ENCODE results near the gene PIEZO2. TPM values are rescaled to one million over a fixed set of nuclear protein-coding genes. Genes with fewer than 3 reads are reported as not detected.

PIEZO2 gene
- total and polyA plus RNA-seq, 12 donors, result 0.07 to 1.4 (median 0.25) TPM; not detected in 1

GRCh38 chr18:11105463-11105862, 43.9 kb downstream of the PIEZO2 start:
- DNase-seq, result no peak
- intact Hi-C loops (cut with DNase I), result no loop called here
- Histone ChIP-seq H3K27ac (no peak overlapping the region), H3K4me1 (no peaks in the 10 kb centered on the region), H3K4me3 (no peak overlapping the region), H3K36me3 (no peaks in the 10 kb centered on the region), H3K9me3 (no peaks in the 10 kb centered on the region), H3K27me3 (peaks cover 0 to 10% (median 0%) of the 10 kb centered on the region in 7 donors)
- no peak for TF ChIP-seq CTCF (IDR thresholded peaks at IDR 0.05)
- ATAC-seq, result no peak
- WGBS, 2 donors, result 75 to 78% methylated on average over 6 of the region's 6 CpGs

- 72 to 76% methylated on average over 5 of the region's 5 CpGs for WGBS, 2 donors
- intact Hi-C loops (cut with DNase I), result no loop called here
- no peak for TF ChIP-seq CTCF (IDR thresholded peaks at IDR 0.05)
These were observed 45.1 kb downstream of the PIEZO2 start for GRCh38 chr18:11104307-11104706.

GRCh38 chr18:11096839-11097750, 52.3 kb downstream of the PIEZO2 start:
- Histone ChIP-seq H3K4me3 (no peak overlapping the region), H3K36me3 (no peaks in the 10 kb centered on the region), H3K27me3 (no peaks in the 10 kb centered on the region), H3K4me1 (peaks cover 0 to 16% (median 4%) of the 10 kb centered on the region in 9 donors), H3K27ac (no peak overlapping the region), H3K9me3 (no peaks in the 10 kb centered on the region)
- intact Hi-C loops (cut with DNase I), result loop anchor here in 1 of 10 donors (10.0 kb wide), 1 partner anchor 48 kb away; the partner anchor contains the start of gene PIEZO2
- TF ChIP-seq CTCF (IDR thresholded peaks at IDR 0.05), result no peak
- ATAC-seq (no peak), DNase-seq (no peak)
- 58 to 59% methylated on average over 10 of the region's 10 CpGs for WGBS, 2 donors

More at GRCh38 chr18:11104307-11104706, 45.1 kb downstream of the PIEZO2 start:
- ATAC-seq (no peak), DNase-seq (no peak)
- H3K27me3 ChIP-seq, result peaks cover 0 to 10% (median 0%) of the 10 kb centered on the region in 7 donors
- H3K36me3 ChIP-seq, result no peaks in the 10 kb centered on the region
- H3K27ac ChIP-seq, result no peak overlapping the region
- H3K9me3 ChIP-seq, result no peaks in the 10 kb centered on the region
- no peak overlapping the region for H3K4me3 ChIP-seq
- no peaks in the 10 kb centered on the region for H3K4me1 ChIP-seq

GRCh38 chr18:11096411-11096810, 53.0 kb downstream of the PIEZO2 start:
- intact Hi-C loops (cut with DNase I), result loop anchor here in 1 of 10 donors (10.0 kb wide), 1 partner anchor 48 kb away; the partner anchor contains the start of gene PIEZO2
- Histone ChIP-seq H3K27me3 (no peaks in the 10 kb centered on the region), H3K36me3 (no peaks in the 10 kb centered on the region), H3K4me3 (no peak overlapping the region), H3K9me3 (no peaks in the 10 kb centered on the region), H3K4me1 (peaks cover 0 to 16% (median 4%) of the 10 kb centered on the region in 9 donors), H3K27ac (no peak overlapping the region)
- no peak for ATAC-seq
- WGBS, 2 donors, result 46 to 57% methylated on average over 5 of the region's 5 CpGs
- no peak for TF ChIP-seq CTCF (IDR thresholded peaks at IDR 0.05)
- no peak for DNase-seq
